OCI-LY1 (cell line): Measurements from ENCODE around the gene CD70.

ENCODE experiments used
- EZH2 ChIP-seq: fragments of 200-600 bp; sonication (generic), shearing (Covaris generic); IDR thresholded peaks from 2 replicates; pipeline ENCODE4 v1.8.0; 2017; ENCODE audit warnings: borderline replicate concordance, mixed run types, mild to moderate bottlenecking, antibody characterized with exemption, low read length, moderate library complexity, mixed read lengths
- TF ChIP-seq, protein P1 (sequence below): fragments of 200-600 bp; sonication (generic), shearing (Covaris generic); IDR thresholded peaks from 2 replicates; pipeline ENCODE4 v1.5.1; 2017; ENCODE audit warnings: mild to moderate bottlenecking, antibody characterized with exemption, low read length, moderate library complexity, mixed read lengths

DNA sequence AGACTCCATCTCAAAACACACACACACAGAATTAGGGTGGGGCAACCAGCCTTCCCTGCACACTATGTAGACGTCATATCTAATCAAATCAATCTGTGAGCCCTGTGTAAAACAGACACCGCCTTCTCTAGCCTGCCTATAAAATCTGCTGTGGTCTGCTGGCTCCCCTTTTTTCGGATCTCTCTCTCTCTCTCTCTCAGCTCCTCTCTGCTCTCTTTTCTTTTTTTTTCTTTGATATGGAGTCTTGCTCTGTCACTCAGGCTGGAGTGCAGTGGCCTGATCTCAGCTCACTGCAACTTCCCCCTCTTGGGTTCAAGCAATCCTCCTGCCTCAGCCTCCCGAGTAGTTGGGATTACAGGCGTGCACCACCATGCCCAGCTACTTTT lies 11.8 kb upstream of the CD70 start:
- TF ChIP-seq, protein P1, sequence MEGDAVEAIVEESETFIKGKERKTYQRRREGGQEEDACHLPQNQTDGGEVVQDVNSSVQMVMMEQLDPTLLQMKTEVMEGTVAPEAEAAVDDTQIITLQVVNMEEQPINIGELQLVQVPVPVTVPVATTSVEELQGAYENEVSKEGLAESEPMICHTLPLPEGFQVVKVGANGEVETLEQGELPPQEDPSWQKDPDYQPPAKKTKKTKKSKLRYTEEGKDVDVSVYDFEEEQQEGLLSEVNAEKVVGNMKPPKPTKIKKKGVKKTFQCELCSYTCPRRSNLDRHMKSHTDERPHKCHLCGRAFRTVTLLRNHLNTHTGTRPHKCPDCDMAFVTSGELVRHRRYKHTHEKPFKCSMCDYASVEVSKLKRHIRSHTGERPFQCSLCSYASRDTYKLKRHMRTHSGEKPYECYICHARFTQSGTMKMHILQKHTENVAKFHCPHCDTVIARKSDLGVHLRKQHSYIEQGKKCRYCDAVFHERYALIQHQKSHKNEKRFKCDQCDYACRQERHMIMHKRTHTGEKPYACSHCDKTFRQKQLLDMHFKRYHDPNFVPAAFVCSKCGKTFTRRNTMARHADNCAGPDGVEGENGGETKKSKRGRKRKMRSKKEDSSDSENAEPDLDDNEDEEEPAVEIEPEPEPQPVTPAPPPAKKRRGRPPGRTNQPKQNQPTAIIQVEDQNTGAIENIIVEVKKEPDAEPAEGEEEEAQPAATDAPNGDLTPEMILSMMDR = no peak
- no peak for TF ChIP-seq EZH2
